Parathyroid adenoma (tissue), 2 donors: ENCODE data around the gene SOWAHC.
"Not testable (repeated sequence)": the region's sequence is repeated elsewhere in the genome, so short reads cannot be mapped to it uniquely, and the experiment has no call there.

Experiments
- H2AFZ ChIP-seq: fragments of 300-600 bp; sonication (generic); one replicate; pipeline ENCODE4 v1.7.0; 2017; ENCODE audit warnings: antibody characterized with exemption, mild to moderate bottlenecking
- H3K27ac ChIP-seq: fragments of 300-600 bp; sonication (generic); one replicate; pipeline ENCODE4 v1.7.0; 2017
- H3K27me3 ChIP-seq: fragments of 300-600 bp; sonication (generic); one replicate; pipeline ENCODE4 v1.7.0; 2017; ENCODE audit warnings: low read length; ENCODE audit not compliant: control insufficient read depth, insufficient read depth
- H3K36me3 ChIP-seq: fragments of 300-600 bp; sonication (generic); one replicate; pipeline ENCODE4 v1.7.0; 2017; ENCODE audit warnings: low read length; ENCODE audit not compliant: control insufficient read depth, insufficient read depth
- H3K4me1 ChIP-seq: fragments of 300-600 bp; sonication (generic); one replicate; pipeline ENCODE4 v1.7.0; 2017; ENCODE audit warnings: control low read depth
- H3K4me2 ChIP-seq: fragments of 300-600 bp; sonication (generic); one replicate; pipeline ENCODE4 v1.7.0; 2017; ENCODE audit warnings: low read length
- H3K4me3 ChIP-seq: fragments of 300-600 bp; sonication (generic); one replicate; pipeline ENCODE4 v1.7.0; 2017; ENCODE audit warnings: low read depth, low read length
- H3K79me2 ChIP-seq: fragments of 300-600 bp; sonication (generic); one replicate; pipeline ENCODE4 v1.7.0; 2017; ENCODE audit warnings: control low read depth
- H3K9ac ChIP-seq: fragments of 300-600 bp; sonication (generic); one replicate; pipeline ENCODE4 v1.7.0; 2017; ENCODE audit warnings: mild to moderate bottlenecking
- H3K9me3 ChIP-seq: fragments of 300-600 bp; sonication (generic); one replicate; pipeline ENCODE4 v1.7.0; 2017; ENCODE audit warnings: low read length; ENCODE audit not compliant: control insufficient read depth
- TF ChIP-seq, protein P1 (sequence below): fragments of 300-600 bp; sonication (generic); IDR thresholded peaks from one replicate; pipeline ENCODE4 v1.7.0; 2017; ENCODE audit warnings: antibody characterized with exemption, mild to moderate bottlenecking
- donor health status: primary hyperparathyroidism.

Gene SOWAHC, protein sequence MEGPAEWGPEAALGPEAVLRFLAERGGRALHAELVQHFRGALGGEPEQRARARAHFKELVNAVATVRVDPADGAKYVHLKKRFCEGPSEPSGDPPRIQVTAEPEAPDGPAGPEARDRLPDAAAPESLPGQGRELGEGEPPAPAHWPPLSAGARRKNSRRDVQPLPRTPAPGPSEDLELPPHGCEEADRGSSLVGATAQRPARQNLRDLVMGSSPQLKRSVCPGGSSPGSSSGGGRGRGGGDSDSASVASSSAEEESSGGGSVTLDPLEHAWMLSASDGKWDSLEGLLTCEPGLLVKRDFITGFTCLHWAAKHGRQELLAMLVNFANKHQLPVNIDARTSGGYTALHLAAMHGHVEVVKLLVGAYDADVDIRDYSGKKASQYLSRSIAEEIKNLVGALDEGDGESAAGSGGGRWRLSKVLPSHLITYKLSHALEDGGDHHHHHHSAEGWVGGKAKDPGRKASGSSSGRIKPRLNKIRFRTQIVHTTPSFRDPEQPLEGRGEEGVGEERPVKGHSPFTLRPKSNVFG

DNA sequence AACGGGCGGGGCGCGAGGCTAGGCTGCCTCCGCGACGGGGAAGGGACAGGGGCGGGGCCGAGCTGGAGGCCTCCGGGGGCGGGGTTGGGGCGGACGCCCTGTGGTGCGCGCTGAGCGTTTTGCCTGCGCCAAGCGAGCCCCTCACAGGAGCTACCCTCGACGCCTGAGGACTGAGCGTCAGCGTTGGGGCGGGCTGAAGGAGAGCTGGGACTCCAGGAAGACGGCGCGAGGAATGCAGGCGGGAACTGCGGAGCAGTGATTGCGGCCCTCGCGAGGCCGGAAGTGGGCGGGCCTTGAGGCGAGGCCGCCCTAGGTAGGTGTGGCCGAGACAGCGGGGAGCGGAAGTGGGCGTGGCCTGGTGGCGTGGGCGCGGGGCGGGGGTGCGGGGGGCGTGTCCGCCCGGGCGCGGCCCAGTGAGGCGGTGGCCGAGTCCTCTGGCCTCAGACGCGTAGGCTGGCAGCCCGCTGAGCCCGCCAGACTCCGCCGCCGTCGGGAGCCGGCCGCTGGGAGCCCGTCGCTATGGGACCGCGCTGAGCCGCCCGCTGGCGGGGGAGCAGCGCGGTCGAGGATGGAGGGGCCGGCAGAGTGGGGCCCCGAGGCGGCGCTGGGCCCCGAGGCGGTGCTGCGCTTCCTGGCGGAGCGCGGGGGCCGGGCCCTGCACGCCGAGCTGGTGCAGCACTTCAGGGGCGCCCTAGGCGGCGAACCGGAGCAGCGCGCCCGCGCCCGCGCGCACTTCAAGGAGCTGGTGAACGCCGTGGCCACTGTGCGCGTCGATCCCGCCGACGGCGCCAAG, at the start of gene SOWAHC, which contains the start of gene SEPTIN10:
Gene SOWAHC, plus strand, starts transcription at position 443 of the 793 bp plus-strand sequence. Its CDS starts 126 bp downstream, at position 569.
Gene SEPTIN10, minus strand, starts transcription at position 45 of the 793 bp plus-strand sequence. CDS start 139 bp downstream, outside the sequence.
- H3K4me2 ChIP-seq = peak within 1 kb of the TSS; percentile 59
- H3K79me2 ChIP-seq = peaks cover 10% of the 10 kb centered on the region
- H3K27ac ChIP-seq = peak within 1 kb of the TSS; percentile 91

DNA sequence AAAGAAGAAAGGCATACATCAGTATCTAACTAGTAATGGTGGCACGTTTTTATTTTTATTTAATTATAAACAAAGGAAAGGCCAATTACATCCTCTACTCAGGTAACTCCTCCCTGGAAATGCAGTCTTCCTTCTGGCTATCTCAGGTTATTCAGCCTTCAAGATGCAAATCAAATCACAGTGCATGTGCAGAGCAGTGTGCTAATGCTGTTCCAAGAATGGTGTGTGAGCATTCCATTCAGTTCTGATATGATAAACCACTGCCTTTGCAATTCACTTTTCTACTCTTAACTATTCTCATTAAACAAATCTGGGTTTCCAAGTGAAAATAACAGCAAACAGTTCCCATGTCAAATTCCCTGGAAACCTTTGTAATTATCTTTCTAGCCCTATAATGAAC, 38.8 kb upstream of the SOWAHC start:
- H2AFZ ChIP-seq = no peak overlapping the region
- H3K27ac ChIP-seq = no peak overlapping the region
- H3K4me2 ChIP-seq = no peak overlapping the region
- no peaks in the 10 kb centered on the region for H3K27me3 ChIP-seq
- TF ChIP-seq, protein P1, sequence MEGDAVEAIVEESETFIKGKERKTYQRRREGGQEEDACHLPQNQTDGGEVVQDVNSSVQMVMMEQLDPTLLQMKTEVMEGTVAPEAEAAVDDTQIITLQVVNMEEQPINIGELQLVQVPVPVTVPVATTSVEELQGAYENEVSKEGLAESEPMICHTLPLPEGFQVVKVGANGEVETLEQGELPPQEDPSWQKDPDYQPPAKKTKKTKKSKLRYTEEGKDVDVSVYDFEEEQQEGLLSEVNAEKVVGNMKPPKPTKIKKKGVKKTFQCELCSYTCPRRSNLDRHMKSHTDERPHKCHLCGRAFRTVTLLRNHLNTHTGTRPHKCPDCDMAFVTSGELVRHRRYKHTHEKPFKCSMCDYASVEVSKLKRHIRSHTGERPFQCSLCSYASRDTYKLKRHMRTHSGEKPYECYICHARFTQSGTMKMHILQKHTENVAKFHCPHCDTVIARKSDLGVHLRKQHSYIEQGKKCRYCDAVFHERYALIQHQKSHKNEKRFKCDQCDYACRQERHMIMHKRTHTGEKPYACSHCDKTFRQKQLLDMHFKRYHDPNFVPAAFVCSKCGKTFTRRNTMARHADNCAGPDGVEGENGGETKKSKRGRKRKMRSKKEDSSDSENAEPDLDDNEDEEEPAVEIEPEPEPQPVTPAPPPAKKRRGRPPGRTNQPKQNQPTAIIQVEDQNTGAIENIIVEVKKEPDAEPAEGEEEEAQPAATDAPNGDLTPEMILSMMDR = no peak
- no peaks in the 10 kb centered on the region for H3K4me1 ChIP-seq
- no peaks in the 10 kb centered on the region for H3K9me3 ChIP-seq
- H3K9ac ChIP-seq = no peak overlapping the region
- H3K36me3 ChIP-seq = no peaks in the 10 kb centered on the region
- H3K4me3 ChIP-seq = no peak overlapping the region
- no peaks in the 10 kb centered on the region for H3K79me2 ChIP-seq

More for the DNA sequence above, at the start of gene SOWAHC, which contains the start of gene SEPTIN10:
- no peaks in the 10 kb centered on the region for H3K27me3 ChIP-seq
- H3K9ac ChIP-seq = peak within 1 kb of the TSS; percentile 23
- no peaks in the 10 kb centered on the region for H3K9me3 ChIP-seq
- peak within 1 kb of the TSS; percentile 56 for H3K4me3 ChIP-seq
- no peaks in the 10 kb centered on the region for H3K36me3 ChIP-seq
- TF ChIP-seq, protein P1 = no peak
- H2AFZ ChIP-seq = peak within 1 kb of the TSS; percentile 69
- H3K4me1 ChIP-seq = peaks cover 3% of the 10 kb centered on the region

DNA sequence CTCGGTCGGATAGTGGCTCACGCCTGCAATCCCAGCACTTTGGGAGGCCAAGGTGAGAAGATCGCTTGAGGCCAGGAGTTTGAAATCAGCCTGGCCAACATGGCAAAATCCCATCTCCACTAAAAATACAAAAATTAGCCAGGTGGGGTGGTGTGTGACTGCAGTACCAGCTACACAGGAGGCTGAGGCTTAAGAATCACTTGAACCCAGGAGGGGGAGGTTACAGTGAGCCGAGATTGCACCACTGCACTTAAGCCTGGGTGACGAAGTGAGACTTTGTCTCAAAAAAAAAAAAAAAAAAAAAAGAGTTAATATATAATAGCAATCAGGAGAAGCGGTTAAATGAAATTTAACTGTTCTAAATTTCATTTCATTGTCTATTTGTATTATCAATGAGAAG, 36.5 kb upstream of the SOWAHC start:
- not testable (repeated sequence) for H3K27me3 ChIP-seq, H3K79me2 ChIP-seq, H2AFZ ChIP-seq, H3K9ac ChIP-seq, H3K36me3 ChIP-seq, H3K27ac ChIP-seq, H3K4me2 ChIP-seq, H3K4me3 ChIP-seq, H3K4me1 ChIP-seq, H3K9me3 ChIP-seq

DNA sequence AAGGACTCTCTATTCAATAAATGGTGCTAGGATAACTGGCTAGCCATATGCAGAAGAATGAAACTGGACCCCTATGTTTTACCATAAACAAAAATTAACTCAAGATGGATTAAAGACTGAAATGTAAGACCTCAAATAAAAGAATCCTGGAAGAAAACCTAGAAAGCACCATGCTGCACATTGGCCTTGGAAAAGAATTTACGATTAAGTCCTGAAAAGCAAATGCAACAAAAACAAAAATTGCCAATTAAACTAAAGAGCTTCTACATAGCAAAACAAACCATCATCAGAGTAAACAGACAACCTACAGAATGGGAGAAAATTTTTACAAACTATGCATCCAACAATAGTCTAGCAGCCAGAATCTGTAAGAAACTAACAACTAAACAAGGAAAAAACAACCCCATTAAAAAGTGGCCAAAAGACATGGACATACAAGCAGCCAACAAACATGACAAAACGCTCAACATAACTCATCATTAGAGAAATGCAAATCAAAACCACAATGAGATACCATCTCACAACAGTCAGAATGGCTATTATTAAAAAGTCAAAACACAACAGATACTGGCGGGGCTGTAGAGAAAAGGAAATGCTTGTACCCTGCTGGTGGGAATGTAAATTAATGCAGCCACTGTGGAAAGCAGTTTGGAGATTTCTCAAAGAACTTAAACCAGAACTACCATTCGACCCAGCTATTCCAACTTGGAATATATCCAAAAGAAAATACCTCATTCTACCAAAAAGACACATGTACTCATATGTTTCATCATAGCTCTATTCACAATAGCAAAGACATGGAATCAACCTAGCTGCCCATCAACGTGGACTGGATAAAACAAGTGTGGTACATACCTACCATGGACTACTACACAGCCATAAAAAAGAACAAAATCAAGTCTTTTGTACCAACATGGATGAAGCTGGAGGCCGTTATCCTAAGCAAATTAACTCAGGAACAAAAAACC, 31.0 kb upstream of the SOWAHC start:
- H3K4me2 ChIP-seq = no peak overlapping the region
- H3K27me3 ChIP-seq = no peaks in the 10 kb centered on the region
- no peak overlapping the region for H3K9ac ChIP-seq
- H2AFZ ChIP-seq = no peak overlapping the region
- H3K9me3 ChIP-seq = no peaks in the 10 kb centered on the region
- no peaks in the 10 kb centered on the region for H3K79me2 ChIP-seq
- no peaks in the 10 kb centered on the region for H3K36me3 ChIP-seq
- no peaks in the 10 kb centered on the region for H3K4me1 ChIP-seq
- H3K4me3 ChIP-seq = no peak overlapping the region
- TF ChIP-seq, protein P1 = no peak
- no peak overlapping the region for H3K27ac ChIP-seq
